NCI-H748 (cell line): ENCODE results near the gene DESI1.
A peak's percentile ranks its signal among the peaks of the same experiment; 100 is the strongest.
"Not testable (repeated sequence)": the region's sequence is repeated elsewhere in the genome, so short reads cannot be mapped to it uniquely, and the experiment has no call there.

ENCODE experiments used
- DNase-seq: peaks from one replicate; lab custom pipeline; 2025; ENCODE audit not compliant: unreplicated experiment; lab: John Stamatoyannopoulos, UW

DESI1 gene

GRCh38 chr22:41636467-41636866 lies 15.6 kb upstream of the DESI1 start:
- DNase-seq = no peak

GRCh38 chr22:41634610-41635009 lies 13.8 kb upstream of the DESI1 start:
- not testable (repeated sequence) for DNase-seq

GRCh38 chr22:41631615-41632014 lies 10.8 kb upstream of the DESI1 start:
- DNase-seq = not testable (repeated sequence)

- not testable (repeated sequence) for DNase-seq
Observed at GRCh38 chr22:41631115-41631514, 10.3 kb upstream of the DESI1 start.

GRCh38 chr22:41625577-41625976 lies 4.7 kb upstream of the DESI1 start:
- no peak for DNase-seq

GRCh38 chr22:41621911-41622179 lies 1.0 kb upstream of the DESI1 start:
- no peak for DNase-seq

- peak; percentile 99 for DNase-seq
Observed at GRCh38 chr22:41621099-41621910, 462 bp upstream of the DESI1 start, which contains the start of gene XRCC6. TSS of gene XRCC6 (plus strand) at chr22:41621295. CDS start at chr22:41622005, 710 bp downstream.

- peak; percentile 59 for DNase-seq
Observed at GRCh38 chr22:41619979-41620588, 759 bp downstream of the DESI1 start.

- no peak for DNase-seq
Observed at GRCh38 chr22:41613456-41613855, 7.4 kb downstream of the DESI1 start.

- DNase-seq = no peak
Observed at GRCh38 chr22:41612603-41613306, 8.1 kb downstream of the DESI1 start.

- DNase-seq = no peak
Observed at GRCh38 chr22:41608386-41608785, 12.5 kb downstream of the DESI1 start.

- no peak for DNase-seq
Observed at GRCh38 chr22:41603873-41604332, 16.9 kb downstream of the DESI1 start.

GRCh38 chr22:41600976-41601375 lies 19.9 kb downstream of the DESI1 start:
- no peak for DNase-seq

GRCh38 chr22:41598891-41599635 lies 21.8 kb downstream of the DESI1 start:
- no peak for DNase-seq

GRCh38 chr22:41598081-41598480 lies 22.8 kb downstream of the DESI1 start:
- DNase-seq = no peak

- DNase-seq = no peak
Observed at GRCh38 chr22:41597635-41597953, 23.2 kb downstream of the DESI1 start.

GRCh38 chr22:41596776-41597634 lies 23.8 kb downstream of the DESI1 start:
- peak; percentile 61 for DNase-seq

GRCh38 chr22:41595703-41596102 lies 25.1 kb downstream of the DESI1 start:
- DNase-seq = no peak

GRCh38 chr22:41593336-41593960 lies 27.4 kb downstream of the DESI1 start:
- not testable (repeated sequence) for DNase-seq
